Motor neuron (in vitro differentiated cells): ENCODE data around the gene PELI2. TPM values are rescaled to one million over a fixed set of nuclear protein-coding genes. Genes with fewer than 3 reads are reported as not detected.
A peak's percentile ranks its signal among the peaks of the same experiment; 100 is the strongest.

Experiments
- ATAC-seq, 8 experiments: fragments of 200-7000 bp; cut with Tn5 transposase; replicated peaks in 6 of 8; 2 replicates each; pipeline ENCODE4 v1.8.0; 2021; ENCODE audit warnings: mild to moderate bottlenecking in 8 of 8, moderate library complexity in 8 of 8
- H3K27ac ChIP-seq, 2 donors: fragments of 250-450 bp; sonication (Bioruptor Pico); 2 replicates each; pipeline ENCODE4 v1.9.0; 2021; ENCODE audit warnings: antibody characterized with exemption in 2 of 2, mild to moderate bottlenecking in 2 of 2, moderate library complexity in 1 of 2
- H3K4me1 ChIP-seq, 2 donors: fragments of 250-450 bp; sonication (Bioruptor Pico); replicated peaks in 1 of 2; 2 replicates each; pipeline ENCODE4 v1.6.1; 2021; ENCODE audit warnings: antibody characterized with exemption in 2 of 2, mild to moderate bottlenecking in 2 of 2, moderate library complexity in 1 of 2
- H3K4me3 ChIP-seq, 5 donors: fragments of 250-450 bp; sonication (Bioruptor Pico); 2 replicates each; pipeline ENCODE4 v1.9.0; 2021; ENCODE audit warnings: antibody characterized with exemption in 5 of 5, mild to moderate bottlenecking in 5 of 5, moderate library complexity in 4 of 5
- WGBS, 10 experiments: fragments of 450-650 bp; shearing (Covaris generic); methylation state at CpG; one replicate each; pipeline ENCODE4 v1.0.0; 2022; 5-methylcytosine and 5-hydroxymethylcytosine counted together
- in situ Hi-C, 9 experiments: fragments of 400-800 bp; cut with MboI; loops; one replicate each; pipeline ENCODE4 v1.15.0; 2021; ENCODE audit warnings: low sequenced_read_pairs in 9 of 9, low pct_unique_long_range_greater_than_20kb in 2 of 9; ENCODE audit not compliant: unreplicated experiment in 9 of 9
- total RNA-seq, 8 experiments: library from RNA; unstranded; fragments of 300-600 nt; gene quantifications; 2 replicates each; pipeline versions ENCODE4 v1.2.3 to v1.2.4, GENCODE V29; 2022

The PELI2 gene
- total RNA-seq, 8 experiments from 2014 or later = 3.7 to 18.4 (median 8.9) TPM

DNA sequence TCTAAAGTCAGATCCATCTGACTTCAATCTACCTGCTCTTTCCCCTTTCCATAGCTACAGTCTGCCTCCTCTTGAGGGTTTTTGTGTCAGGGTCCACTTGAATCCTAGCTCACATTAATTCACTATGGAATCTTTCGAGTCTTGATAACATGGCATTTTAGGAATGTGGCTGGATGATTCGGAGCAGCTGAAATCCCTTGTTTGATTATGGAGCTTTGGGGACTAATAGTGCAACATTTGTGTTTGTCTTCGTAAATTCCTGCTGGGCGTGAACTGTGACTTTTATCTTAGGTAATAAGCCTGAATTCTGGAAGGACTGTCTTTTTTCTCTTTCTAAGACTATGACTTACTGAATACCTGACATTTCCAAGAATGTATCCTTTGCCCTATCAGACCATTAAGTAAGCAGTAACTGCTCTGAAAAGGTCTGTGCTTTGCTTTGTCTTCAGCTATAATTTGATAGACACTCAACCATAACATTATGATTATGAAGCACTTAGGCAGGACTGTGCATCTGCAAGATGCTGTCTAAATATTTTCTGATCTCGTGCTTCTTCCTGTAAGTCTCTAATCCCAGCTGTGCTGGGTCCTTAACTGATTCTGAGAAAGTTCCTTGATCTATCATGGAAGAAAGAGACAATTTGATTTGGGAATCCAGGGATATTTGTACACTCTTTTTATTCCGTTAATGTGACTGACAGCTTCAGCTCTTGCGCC, 19.0 kb upstream of the PELI2 start:
- Histone ChIP-seq H3K4me1 (peaks cover 8 to 9% of the 10 kb centered on the region in 2 donors), H3K4me3 (no peak overlapping the region), H3K27ac (no peak overlapping the region)
- peak in 1 of 8 experiments; percentile 50 for ATAC-seq
- WGBS, 10 experiments = 69 to 97% (median 82%) methylated on average over 2 to 7 of the region's 7 CpGs; no CpG with 5 or more reads in 1 of the 10 experiments
- in situ Hi-C loops = no loop called here

DNA sequence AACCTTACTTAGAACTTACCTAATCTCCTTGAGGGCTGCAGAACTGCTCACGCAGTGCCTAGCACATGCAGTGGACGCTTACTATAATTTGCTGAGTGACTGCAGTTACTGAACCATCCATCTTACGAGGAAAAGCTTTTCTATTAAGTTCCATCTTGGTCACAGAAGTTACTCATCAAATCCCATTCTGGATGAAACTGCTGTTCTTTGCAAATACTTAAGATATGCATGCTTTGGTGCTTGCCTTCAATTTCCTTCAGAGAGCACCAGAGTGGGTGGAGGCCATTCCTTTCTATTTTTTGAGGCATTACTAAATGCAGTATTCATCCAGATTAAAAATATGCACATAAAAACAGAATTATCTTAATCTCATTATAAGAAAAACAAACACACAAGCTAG, 17.7 kb upstream of the PELI2 start:
- peak in 3 of 8 experiments; percentile 75 to 95 (median 93) for ATAC-seq

DNA sequence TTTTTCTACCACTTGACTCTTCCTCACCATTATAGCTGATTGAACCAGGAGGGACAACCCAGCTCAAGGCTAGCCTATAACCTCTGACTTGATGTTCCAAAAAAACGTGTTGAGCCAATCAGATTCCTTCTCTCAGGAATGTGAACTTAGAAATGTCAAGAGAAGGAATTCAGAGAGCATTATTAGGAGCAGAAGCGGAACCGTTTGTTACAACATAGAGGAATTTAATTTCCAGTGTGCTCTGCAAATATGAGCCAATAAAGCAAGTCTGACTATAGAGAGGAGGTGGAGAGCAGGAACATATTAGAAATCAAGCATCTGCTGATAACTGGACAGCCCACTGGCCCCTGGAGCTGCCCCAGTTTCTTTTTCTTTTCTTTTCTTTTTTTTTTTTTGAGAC, 15.3 kb upstream of the PELI2 start:
- no peak overlapping the region for H3K27ac ChIP-seq
- WGBS, 10 experiments = 0 to 94% (median 60%) methylated on average over 1 to 3 of the region's 3 CpGs; no CpG with 5 or more reads in 3 of the 10 experiments
- H3K4me1 ChIP-seq = no peaks in the 10 kb centered on the region
- ATAC-seq = no peak
- no peak overlapping the region for H3K4me3 ChIP-seq
- in situ Hi-C loops = loop anchor here in 1 of 9 experiments (25.0 kb wide), 1 partner anchor 391 kb away; no protein-coding TSS in a partner anchor

More for the DNA sequence above, 17.7 kb upstream of the PELI2 start:
- H3K4me3 ChIP-seq = no peak overlapping the region
- peaks cover 6 to 8% of the 10 kb centered on the region in 2 donors for H3K4me1 ChIP-seq
- no peak overlapping the region for H3K27ac ChIP-seq
- 11 to 100% (median 70%) methylated on average over 1 to 3 of the region's 3 CpGs; no CpG with 5 or more reads in 3 of the 10 experiments for WGBS, 10 experiments
- in situ Hi-C loops = loop anchor here in 1 of 9 experiments (25.0 kb wide), 1 partner anchor 388 kb away; no protein-coding TSS in a partner anchor

DNA sequence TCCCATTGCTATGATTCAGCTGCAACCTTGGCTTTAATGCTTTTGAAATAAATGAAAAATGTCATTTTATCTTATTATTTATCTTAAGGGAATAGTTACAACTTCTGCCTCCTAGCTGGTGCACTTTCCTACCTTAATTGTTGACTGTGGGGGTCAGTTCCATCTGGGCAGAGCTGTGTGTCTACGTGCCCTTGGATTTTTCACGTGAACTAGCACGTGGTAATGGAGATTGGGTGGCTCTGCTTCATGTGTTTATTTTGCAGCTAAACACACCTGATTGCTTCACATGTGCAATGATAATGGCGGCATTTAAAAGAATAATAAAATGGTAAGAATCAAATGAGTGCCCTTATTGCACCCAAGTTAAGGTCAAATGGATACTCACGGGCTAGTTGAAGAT, 10.6 kb upstream of the PELI2 start:
- no peaks in the 10 kb centered on the region for H3K4me1 ChIP-seq
- WGBS, 10 experiments = 60 to 100% (median 87%) methylated on average over 1 to 5 of the region's 5 CpGs; no CpG with 5 or more reads in 1 of the 10 experiments
- ATAC-seq = no peak
- H3K27ac ChIP-seq = no peak overlapping the region
- in situ Hi-C loops = loop anchor here in 1 of 9 experiments (25.0 kb wide), 1 partner anchor 395 kb away; no protein-coding TSS in a partner anchor
- H3K4me3 ChIP-seq = no peak overlapping the region

DNA sequence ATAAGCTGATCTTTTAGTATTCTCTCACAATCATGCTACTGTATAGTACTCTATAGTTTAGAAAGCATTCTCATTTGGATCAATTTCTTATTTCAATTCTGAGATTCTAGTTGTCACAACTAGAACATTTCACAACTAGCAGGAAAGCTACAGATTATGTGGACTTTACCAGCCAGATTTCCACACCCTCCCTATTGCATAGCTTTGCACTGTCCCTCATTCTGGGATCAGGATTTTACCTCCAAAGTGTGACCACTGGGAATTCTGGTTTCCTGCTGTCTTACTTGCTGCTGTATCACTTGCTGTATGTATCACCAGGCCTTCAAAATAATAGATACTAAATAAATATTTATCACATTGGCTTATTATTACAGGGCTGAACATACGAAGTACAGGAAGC, 10.2 kb upstream of the PELI2 start:
- no peak for ATAC-seq
- Histone ChIP-seq H3K4me3 (no peak overlapping the region), H3K27ac (no peak overlapping the region), H3K4me1 (no peaks in the 10 kb centered on the region)
- in situ Hi-C loops = loop anchor here in 1 of 9 experiments (25.0 kb wide), 1 partner anchor 396 kb away; no protein-coding TSS in a partner anchor
- WGBS, 10 experiments = 0 to 100% (median 91%) methylated on average over 1 of the region's 1 CpG; no CpG with 5 or more reads in 3 of the 10 experiments

DNA sequence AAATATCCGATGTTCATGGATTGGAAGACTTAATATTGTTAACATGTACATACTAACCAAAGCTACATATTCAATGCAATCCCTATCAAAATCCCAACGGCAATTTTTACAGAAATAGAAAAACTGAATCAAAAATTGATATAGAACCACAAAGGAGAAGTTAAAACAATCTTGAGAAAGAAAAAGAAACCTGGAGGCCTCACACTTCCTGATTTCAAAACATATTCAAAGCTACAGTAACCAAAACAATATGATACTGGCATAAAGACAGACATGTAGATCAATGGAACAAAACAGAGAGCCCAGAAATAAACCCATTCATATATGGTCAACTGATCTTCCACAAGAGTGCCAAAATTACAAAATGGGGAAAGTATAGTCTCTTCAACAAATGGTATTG, 5.4 kb upstream of the PELI2 start:
- no peak for ATAC-seq
- Histone ChIP-seq H3K27ac (no peak overlapping the region), H3K4me1 (peaks cover 0 to 3% of the 10 kb centered on the region in 2 donors), H3K4me3 (no peak overlapping the region)
- WGBS, 10 experiments = 25 to 100% (median 76%) methylated on average over 1 to 2 of the region's 2 CpGs
- in situ Hi-C loops = loop anchor here in 1 of 9 experiments (25.0 kb wide), 1 partner anchor 400 kb away; no protein-coding TSS in a partner anchor

DNA sequence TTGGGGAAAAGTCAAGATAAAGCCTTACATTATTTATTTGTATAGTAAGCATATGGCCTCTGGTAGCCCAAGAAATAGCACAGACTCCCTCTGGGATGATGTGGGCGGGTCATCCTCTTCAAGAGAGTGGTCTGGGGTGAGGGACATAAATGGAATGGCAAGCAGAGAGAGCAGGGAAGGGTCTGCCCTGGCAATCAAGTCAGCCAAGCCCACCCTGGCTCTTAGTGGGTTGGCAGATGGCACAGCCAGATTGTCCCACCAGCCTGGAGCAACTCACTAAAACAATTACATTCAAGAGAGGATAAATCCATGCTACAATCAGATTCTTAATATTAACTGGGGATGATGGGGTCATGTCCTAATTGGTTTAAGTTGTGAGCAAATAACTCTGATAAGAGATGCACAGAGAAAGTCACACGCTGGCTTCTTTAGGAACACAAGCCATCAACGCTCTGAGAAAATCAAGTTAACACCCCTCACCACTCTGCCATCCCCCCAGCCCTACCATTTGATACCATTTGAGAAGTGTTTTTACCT, 2.8 kb upstream of the PELI2 start:
- in situ Hi-C loops = loop anchor here in 1 of 9 experiments (25.0 kb wide), 1 partner anchor 403 kb away; no protein-coding TSS in a partner anchor
- Histone ChIP-seq H3K27ac (no peak overlapping the region), H3K4me1 (peaks cover under 1 to 6% of the 10 kb centered on the region in 2 donors), H3K4me3 (no peak overlapping the region)
- 0 to 90% (median 77%) methylated on average over 1 to 3 of the region's 3 CpGs; no CpG with 5 or more reads in 4 of the 10 experiments for WGBS, 10 experiments
- no peak for ATAC-seq

DNA sequence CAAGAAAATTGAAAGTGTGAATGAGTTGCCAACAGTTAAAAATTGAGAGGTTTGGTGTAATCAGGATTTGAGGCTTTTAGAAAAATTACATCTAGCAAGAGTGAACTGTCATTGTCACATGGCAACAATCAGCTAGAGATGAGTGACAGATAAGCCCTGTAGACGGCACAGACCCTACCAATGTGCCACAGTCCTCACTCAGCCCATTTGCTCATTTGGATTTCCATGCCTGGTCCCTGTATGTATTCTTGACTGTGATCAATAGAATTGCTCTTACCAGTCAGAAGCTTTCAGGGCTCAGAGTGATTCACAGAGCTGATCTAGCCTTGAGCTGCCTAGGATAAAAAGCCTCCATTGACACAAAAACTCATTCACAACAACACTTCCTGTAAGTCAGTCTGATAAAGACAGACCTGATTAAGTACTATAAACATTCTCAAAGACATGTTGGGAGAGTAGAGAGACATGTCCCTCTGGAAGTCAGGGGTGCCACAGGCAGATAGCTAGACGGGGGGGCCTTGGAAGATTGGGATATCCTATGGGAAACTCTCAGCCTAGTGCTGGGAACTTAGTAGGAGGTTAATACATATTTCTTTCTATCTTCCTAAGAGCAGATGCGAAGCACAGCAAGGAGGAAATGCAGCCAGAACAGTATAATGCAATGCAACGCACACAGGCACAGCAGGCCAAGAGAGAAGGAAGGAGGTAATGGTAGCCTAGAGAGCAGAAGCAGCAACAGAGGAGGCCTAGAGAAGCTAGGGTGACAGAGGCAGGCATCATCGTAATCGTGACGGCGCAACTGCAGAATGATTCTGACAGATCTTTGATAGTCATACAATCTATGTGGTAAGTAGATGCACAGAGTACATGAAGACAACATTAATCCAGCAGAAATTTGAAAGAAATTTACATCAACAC, 2.0 kb upstream of the PELI2 start:
- in situ Hi-C loops = loop anchor here in 1 of 9 experiments (25.0 kb wide), 1 partner anchor 404 kb away; no protein-coding TSS in a partner anchor
- 60 to 100% (median 74%) methylated on average over 1 to 8 of the region's 8 CpGs; no CpG with 5 or more reads in 2 of the 10 experiments for WGBS, 10 experiments
- H3K27ac ChIP-seq = no peak overlapping the region
- ATAC-seq = no peak
- peaks cover 5 to 10% of the 10 kb centered on the region in 2 donors for H3K4me1 ChIP-seq
- no peak overlapping the region for H3K4me3 ChIP-seq

DNA sequence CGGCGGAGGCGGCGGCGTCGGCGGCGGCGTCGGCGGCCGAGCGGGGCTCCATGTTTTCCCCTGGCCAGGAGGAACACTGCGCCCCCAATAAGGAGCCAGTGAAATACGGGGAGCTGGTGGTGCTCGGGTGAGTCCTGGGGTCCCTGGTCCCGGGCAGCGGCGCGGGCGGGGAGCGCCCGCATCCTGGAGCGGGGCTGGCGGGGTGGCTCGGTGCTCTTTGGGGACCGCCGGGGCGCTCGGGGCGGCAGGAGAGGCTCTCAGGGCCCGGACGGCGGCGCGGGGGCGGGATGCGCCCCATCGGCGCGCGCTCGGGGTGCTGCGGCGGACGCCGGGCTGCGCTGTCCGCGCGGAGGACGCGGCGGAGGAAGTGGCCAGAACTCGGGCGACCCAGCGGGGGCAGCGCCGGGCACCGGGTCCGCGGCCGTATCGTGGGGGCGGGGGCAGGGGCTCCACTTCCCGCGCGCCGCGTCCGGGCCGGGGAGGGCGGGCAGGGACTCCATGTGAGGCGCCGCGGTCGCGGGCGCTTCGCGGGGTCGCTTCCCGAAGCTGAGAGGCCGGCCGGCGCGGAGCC, 485 bp downstream of the PELI2 start:
- peak; percentile 11 to 38 (median 27) for ATAC-seq
- Histone ChIP-seq H3K4me1 (peaks cover 12 to 15% of the 10 kb centered on the region in 2 donors), H3K4me3 (peak overlapping the region; percentile 58 to 80 (median 78)), H3K27ac (peak overlapping the region; percentile 44 to 85)
- WGBS, 10 experiments = no CpG with 5 or more reads among the region's 87 CpGs
- in situ Hi-C loops = loop anchor here in 1 of 9 experiments (25.0 kb wide), 1 partner anchor 406 kb away; no protein-coding TSS in a partner anchor

DNA sequence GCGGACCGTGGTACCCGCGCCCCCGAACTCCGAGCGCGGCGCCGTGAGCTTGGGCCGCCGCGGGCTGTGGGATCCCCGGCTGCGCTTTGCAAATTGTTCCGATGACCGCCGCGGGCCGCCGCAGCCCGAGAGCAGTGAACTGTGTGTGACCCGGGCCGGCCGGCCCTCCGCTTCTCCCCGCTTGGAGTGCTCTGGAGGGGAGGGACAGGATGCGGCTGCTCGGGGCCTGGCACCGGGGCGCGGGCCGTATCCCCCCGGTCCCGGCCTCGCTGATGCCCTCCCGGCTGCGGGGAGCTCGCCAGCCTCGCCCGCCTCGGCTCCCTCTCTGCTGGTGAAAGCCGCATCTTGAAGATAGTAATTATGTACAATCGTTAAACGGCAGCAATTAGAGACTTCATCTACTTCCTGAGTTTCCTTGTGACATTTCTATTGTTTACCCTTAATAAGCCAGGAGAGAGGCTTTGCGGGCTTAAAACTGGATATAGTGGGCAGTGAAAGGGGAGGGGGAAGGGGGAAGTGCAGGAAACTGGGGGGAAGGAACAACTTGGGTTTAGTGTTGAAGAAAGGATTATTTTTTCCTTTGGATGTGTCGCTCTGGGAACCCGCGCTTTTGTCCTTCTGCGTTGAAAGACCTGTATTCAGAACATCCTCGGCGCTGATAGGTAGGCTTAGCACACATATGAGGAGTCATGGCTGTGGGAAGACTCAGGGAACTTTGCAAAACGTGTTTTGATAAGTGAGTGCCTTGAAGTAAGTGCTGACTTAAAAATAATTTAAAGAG, 1.2 kb downstream of the PELI2 start:
- peaks cover 19 to 21% of the 10 kb centered on the region in 2 donors for H3K4me1 ChIP-seq
- peak overlapping the region; percentile 44 to 85 for H3K27ac ChIP-seq
- in situ Hi-C loops = loop anchor here in 1 of 9 experiments (25.0 kb wide), 1 partner anchor 407 kb away; no protein-coding TSS in a partner anchor
- peak; percentile 23 to 35 (median 28) for ATAC-seq
- WGBS, 10 experiments = 0% methylated on average over 3 to 7 of the region's 53 CpGs; no CpG with 5 or more reads in 5 of the 10 experiments
- H3K4me3 ChIP-seq = peak overlapping the region; percentile 58 to 80 (median 78)

DNA sequence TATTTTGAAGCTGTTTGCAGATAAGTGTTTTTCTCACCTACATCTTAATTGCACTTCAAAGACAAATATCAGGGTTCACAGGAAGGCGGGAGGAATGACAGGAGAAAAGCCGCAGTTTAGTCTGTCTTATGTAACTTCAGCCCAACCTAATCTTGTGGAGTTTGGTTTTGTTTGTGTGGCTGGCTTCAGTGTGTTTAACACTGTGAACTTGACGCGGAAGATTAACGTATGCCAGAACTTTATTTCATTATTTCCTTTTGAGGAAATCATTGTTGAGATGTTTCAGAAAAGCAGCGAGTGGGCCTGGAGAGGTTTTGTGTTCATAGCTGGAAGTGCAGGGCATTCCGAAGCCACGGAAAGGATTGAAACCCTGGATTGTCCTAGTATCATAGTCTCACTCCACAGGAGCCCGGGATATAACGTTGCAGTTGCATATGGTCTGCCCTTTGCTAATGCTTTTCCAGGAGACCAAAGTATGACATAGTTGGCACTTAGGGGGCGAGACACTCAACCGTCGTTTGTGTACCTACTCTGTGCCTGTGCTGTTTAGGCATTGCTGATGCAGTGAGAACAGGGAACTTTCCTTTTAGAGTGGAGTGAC, 2.0 kb downstream of the PELI2 start:
- in situ Hi-C loops = loop anchor here in 1 of 9 experiments (25.0 kb wide), 1 partner anchor 408 kb away; no protein-coding TSS in a partner anchor
- ATAC-seq = peak in 1 of 8 experiments; percentile 2
- 0 to 57% (median 7%) methylated on average over 2 to 13 of the region's 13 CpGs for WGBS, 10 experiments

More for the DNA sequence above, 2.0 kb downstream of the PELI2 start:
- Histone ChIP-seq H3K27ac (no peak overlapping the region), H3K4me3 (peak overlapping the region; percentile 58 to 80 (median 78)), H3K4me1 (peaks cover 27 to 29% of the 10 kb centered on the region in 2 donors)
